ENCODE results near the gene ARHGAP19.

The ARHGAP19 gene

GRCh38 chr10:97323501-97323900 is 31.1 kb upstream of the ARHGAP19 start:
- Histone ChIP-seq H3K4me2 (ENCODE audit: low read length) (no peak overlapping the region), H3K27me3 (ENCODE audit: control insufficient read depth, insufficient read depth, low read length) (no peaks in the 10 kb centered on the region), H3K79me2 (peaks cover 3% of the 10 kb centered on the region), H3K4me3 (ENCODE audit: low read depth, low read length) (no peak overlapping the region), H3K9me3 (ENCODE audit: control insufficient read depth, low read length) (no peaks in the 10 kb centered on the region), H3K36me3 (ENCODE audit: control insufficient read depth, insufficient read depth, low read length) (no peaks in the 10 kb centered on the region), H3K27ac (no peak overlapping the region), H2AFZ (no peak overlapping the region), H3K9ac (no peak overlapping the region), H3K4me1 (peaks cover 3% of the 10 kb centered on the region)
- TF ChIP-seq, protein P1, sequence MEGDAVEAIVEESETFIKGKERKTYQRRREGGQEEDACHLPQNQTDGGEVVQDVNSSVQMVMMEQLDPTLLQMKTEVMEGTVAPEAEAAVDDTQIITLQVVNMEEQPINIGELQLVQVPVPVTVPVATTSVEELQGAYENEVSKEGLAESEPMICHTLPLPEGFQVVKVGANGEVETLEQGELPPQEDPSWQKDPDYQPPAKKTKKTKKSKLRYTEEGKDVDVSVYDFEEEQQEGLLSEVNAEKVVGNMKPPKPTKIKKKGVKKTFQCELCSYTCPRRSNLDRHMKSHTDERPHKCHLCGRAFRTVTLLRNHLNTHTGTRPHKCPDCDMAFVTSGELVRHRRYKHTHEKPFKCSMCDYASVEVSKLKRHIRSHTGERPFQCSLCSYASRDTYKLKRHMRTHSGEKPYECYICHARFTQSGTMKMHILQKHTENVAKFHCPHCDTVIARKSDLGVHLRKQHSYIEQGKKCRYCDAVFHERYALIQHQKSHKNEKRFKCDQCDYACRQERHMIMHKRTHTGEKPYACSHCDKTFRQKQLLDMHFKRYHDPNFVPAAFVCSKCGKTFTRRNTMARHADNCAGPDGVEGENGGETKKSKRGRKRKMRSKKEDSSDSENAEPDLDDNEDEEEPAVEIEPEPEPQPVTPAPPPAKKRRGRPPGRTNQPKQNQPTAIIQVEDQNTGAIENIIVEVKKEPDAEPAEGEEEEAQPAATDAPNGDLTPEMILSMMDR (IDR thresholded peaks at IDR 0.05) = no peak

GRCh38 chr10:97321804-97322190 is 29.4 kb upstream of the ARHGAP19 start:
- Histone ChIP-seq H3K9ac (no peak overlapping the region), H3K27me3 (ENCODE audit: control insufficient read depth, insufficient read depth, low read length) (no peaks in the 10 kb centered on the region), H3K4me3 (ENCODE audit: low read depth, low read length) (no peak overlapping the region), H3K79me2 (peaks cover 2% of the 10 kb centered on the region), H3K27ac (no peak overlapping the region), H3K4me2 (ENCODE audit: low read length) (no peak overlapping the region), H3K9me3 (ENCODE audit: control insufficient read depth, low read length) (no peaks in the 10 kb centered on the region), H2AFZ (no peak overlapping the region), H3K4me1 (peaks cover 3% of the 10 kb centered on the region), H3K36me3 (ENCODE audit: control insufficient read depth, insufficient read depth, low read length) (no peaks in the 10 kb centered on the region)
- TF ChIP-seq, protein P1 (IDR thresholded peaks at IDR 0.05) = no peak

- Histone ChIP-seq H3K79me2 (no peaks in the 10 kb centered on the region), H3K36me3 (ENCODE audit: control insufficient read depth, insufficient read depth, low read length) (no peaks in the 10 kb centered on the region), H3K9me3 (ENCODE audit: control insufficient read depth, low read length) (no peaks in the 10 kb centered on the region), H3K27ac (no peak overlapping the region), H3K27me3 (ENCODE audit: control insufficient read depth, insufficient read depth, low read length) (no peaks in the 10 kb centered on the region), H2AFZ (no peak overlapping the region), H3K4me1 (peaks cover 3% of the 10 kb centered on the region), H3K4me2 (ENCODE audit: low read length) (peak overlapping the region; percentile 82), H3K4me3 (ENCODE audit: low read depth, low read length) (no peak overlapping the region), H3K9ac (no peak overlapping the region)
- TF ChIP-seq, protein P1 (IDR thresholded peaks at IDR 0.05) = no peak
Measured at GRCh38 chr10:97321032-97321803, 28.8 kb upstream of the ARHGAP19 start.

DNA sequence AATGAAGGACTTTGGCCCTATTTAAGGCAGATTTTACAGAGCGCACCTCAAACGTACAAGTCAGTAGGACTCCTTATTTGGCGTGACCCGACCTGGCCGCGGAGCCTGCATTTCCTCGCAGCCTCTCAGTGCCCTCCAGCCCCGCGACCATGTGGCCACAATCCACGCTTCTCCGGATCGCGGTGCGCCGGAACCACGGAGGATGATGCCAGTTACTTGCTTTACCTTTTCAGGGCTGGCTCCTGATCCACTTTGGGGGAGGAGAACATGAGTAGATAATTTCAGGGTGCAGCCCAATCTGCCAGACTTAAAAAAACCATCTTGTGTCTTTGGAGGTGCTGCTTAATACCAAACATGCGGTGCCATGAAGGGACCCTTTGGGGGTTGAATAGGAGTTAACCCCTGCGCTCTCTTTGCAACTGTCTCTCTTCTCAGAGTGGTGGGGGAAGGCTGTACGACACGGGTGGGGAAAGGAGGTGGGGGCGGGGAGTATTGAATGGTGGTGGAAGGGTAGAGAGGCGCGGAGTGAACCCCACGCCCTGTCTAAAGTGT is 28.1 kb upstream of the ARHGAP19 start:
- Histone ChIP-seq H3K9me3 (ENCODE audit: control insufficient read depth, low read length) (no peaks in the 10 kb centered on the region), H3K36me3 (ENCODE audit: control insufficient read depth, insufficient read depth, low read length) (no peaks in the 10 kb centered on the region), H3K9ac (no peak overlapping the region), H3K4me3 (ENCODE audit: low read depth, low read length) (peak overlapping the region; percentile 46), H2AFZ (no peak overlapping the region), H3K27ac (no peak overlapping the region), H3K4me2 (ENCODE audit: low read length) (peak overlapping the region; percentile 82), H3K27me3 (ENCODE audit: control insufficient read depth, insufficient read depth, low read length) (no peaks in the 10 kb centered on the region), H3K79me2 (no peaks in the 10 kb centered on the region), H3K4me1 (peaks cover 3% of the 10 kb centered on the region)
- TF ChIP-seq, protein P1 (IDR thresholded peaks at IDR 0.05) = no peak

All from parathyroid adenoma (tissue), 2 donors.